Panc1 (cell line): ENCODE results near the gene ATXN7.

Source experiments
- CTCF ChIP-seq: fragments of 450-650 bp; IDR thresholded peaks from 2 replicates; pipeline ENCODE4 v1.5.1; 2017; ENCODE audit warnings: mild to moderate bottlenecking
- POLR2AphosphoS5 ChIP-seq: IDR thresholded peaks from 2 replicates; pipeline ENCODE4 v1.6.1; 2012; ENCODE audit warnings: mild to moderate bottlenecking, low read depth, low read length, moderate library complexity
- REST ChIP-seq, 2 experiments: IDR thresholded peaks; 2 replicates each; pipeline ENCODE4 v1.6.1; 2011 to 2012; ENCODE audit warnings: low read depth in 2 of 2, control low read depth in 1 of 2, low read length in 1 of 2, mild to moderate bottlenecking in 1 of 2, moderate library complexity in 1 of 2; ENCODE audit not compliant: insufficient read depth in 1 of 2
- SIN3A ChIP-seq: IDR thresholded peaks from 2 replicates; pipeline ENCODE4 v1.6.1; 2012; ENCODE audit warnings: low read depth, mild to moderate bottlenecking, low read length, moderate library complexity, borderline replicate concordance; ENCODE audit not compliant: insufficient read depth
- TCF7L2 ChIP-seq: IDR thresholded peaks from 2 replicates; pipeline ENCODE4 v1.6.1; 2011; ENCODE audit warnings: mild to moderate bottlenecking, low read depth, low read length, inconsistent platforms

- TF ChIP-seq CTCF (no peak), POLR2AphosphoS5 (no peak), REST (IDR thresholded peaks at IDR 0.05; ENCODE audit: insufficient read depth in 1 of 2, low read depth in 2 of 2, low read length in 1 of 2) (no peak), SIN3A (no peak), TCF7L2 (no peak)
Measured at GRCh38 chr3:63968612-63969350, 105.1 kb downstream of the ATXN7 start.
